Measurements from ENCODE around the gene SHC3.

- no peak for TF ChIP-seq REST (IDR thresholded peaks at IDR 0.05; ENCODE audit: low read depth)
- no peak for TF ChIP-seq RAD21 (IDR thresholded peaks at IDR 0.05; ENCODE audit: low read depth)
- TF ChIP-seq NFIC (IDR thresholded peaks at IDR 0.05), result no peak
- TF ChIP-seq TEAD4 (IDR thresholded peaks at IDR 0.05), result no peak
- no peak for TF ChIP-seq YY1 (IDR thresholded peaks at IDR 0.05; ENCODE audit: low read depth)
- TF ChIP-seq TAF1 (IDR thresholded peaks at IDR 0.05; ENCODE audit: low read depth), result no peak
- no peak for TF ChIP-seq ZBTB7A (IDR thresholded peaks at IDR 0.05; ENCODE audit: low read depth)
- TF ChIP-seq EGR1 (IDR thresholded peaks at IDR 0.05), result no peak
- no peak for TF ChIP-seq CREB1 (IDR thresholded peaks at IDR 0.05; ENCODE audit: low read depth)
- no peak for TF ChIP-seq MAX (IDR thresholded peaks at IDR 0.05)
- TF ChIP-seq EP300 (IDR thresholded peaks at IDR 0.05; ENCODE audit: borderline replicate concordance), result no peak
Observed at GRCh38 chr9:89225991-89226471, 47.4 kb upstream of the SHC3 start.

All from Ishikawa (cell line).